LNCaP clone FGC (cell line): ENCODE data around the gene L2HGDH.

Experiments
- DNase-seq: peaks from one replicate; pipeline ENCODE4 v3.0.0-alpha.2; 2011; ENCODE audit warnings: low read depth
- H3K4me3 ChIP-seq: 2 replicates; pipeline ENCODE4 v1.5.1; 2011; ENCODE audit warnings: mild to moderate bottlenecking, low read depth, low read length, control low read depth
- TF ChIP-seq, protein P1 (sequence below): IDR thresholded peaks from 2 replicates; pipeline ENCODE4 v1.5.1; 2012; ENCODE audit warnings: mild to moderate bottlenecking; ENCODE audit not compliant: control insufficient read depth, insufficient read depth; ENCODE audit errors: extremely low read depth

Gene L2HGDH

DNA sequence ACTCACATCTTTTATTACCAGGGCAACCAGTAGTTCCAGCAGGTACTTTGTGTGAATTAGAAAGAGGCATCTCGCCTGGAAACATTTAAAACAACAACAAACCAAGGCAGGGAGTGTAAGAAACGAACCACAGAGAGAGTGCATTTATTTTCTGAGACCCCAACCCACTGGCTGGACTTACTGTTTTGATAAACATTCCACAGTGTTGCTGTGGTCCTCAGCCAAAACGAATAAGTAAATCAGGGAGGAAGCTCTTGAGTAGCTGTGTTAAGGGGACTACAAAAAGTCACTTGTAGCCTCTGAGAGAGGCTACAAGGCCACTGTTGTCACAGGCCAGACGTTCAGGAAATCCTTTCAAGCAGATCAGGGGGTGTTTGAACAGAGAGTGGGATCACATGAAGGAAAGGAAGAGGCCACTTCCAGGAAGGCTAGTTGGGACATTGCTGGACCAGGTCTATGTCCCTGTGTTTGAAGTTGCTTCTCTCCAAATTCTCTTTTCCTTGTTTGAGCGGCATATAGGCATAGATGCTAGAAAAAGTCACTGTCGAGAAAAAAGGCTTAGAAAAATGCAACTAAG, 33.9 kb upstream of the L2HGDH start:
- TF ChIP-seq, protein P1, sequence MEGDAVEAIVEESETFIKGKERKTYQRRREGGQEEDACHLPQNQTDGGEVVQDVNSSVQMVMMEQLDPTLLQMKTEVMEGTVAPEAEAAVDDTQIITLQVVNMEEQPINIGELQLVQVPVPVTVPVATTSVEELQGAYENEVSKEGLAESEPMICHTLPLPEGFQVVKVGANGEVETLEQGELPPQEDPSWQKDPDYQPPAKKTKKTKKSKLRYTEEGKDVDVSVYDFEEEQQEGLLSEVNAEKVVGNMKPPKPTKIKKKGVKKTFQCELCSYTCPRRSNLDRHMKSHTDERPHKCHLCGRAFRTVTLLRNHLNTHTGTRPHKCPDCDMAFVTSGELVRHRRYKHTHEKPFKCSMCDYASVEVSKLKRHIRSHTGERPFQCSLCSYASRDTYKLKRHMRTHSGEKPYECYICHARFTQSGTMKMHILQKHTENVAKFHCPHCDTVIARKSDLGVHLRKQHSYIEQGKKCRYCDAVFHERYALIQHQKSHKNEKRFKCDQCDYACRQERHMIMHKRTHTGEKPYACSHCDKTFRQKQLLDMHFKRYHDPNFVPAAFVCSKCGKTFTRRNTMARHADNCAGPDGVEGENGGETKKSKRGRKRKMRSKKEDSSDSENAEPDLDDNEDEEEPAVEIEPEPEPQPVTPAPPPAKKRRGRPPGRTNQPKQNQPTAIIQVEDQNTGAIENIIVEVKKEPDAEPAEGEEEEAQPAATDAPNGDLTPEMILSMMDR, result no peak
- no peak for DNase-seq
- no peak overlapping the region for H3K4me3 ChIP-seq

DNA sequence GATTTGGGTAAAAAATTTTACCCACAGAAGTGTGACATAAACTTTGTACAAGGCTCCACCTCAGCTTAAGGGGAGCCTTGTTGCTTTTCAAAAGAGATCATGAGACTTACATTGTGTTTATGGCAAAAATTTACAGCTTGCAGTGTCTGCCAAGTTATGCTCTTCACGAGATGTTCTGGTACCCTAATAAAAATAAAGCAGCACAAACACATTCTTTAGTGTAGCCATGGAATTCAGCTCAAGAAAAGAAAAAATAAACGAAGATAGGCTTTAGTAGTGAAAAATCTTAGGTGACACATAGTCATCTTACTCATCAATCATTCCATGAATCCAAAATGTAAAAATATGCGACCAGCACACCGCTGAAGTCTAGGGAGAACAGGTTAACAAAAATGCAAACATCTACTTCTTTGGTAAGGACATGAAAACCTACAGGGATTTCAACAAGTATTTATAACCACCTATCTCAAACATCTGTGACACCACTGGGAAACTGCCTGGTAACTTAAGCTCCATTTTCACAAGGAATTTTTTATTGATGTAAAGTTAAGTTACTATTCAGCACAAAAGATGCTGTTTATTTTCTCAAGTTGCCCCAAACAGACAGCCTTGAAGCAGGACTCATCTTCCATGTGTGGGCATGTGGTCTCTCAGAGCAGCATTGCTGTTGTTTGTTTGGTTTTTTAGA, 33.0 kb upstream of the L2HGDH start:
- H3K4me3 ChIP-seq, result no peak overlapping the region
- TF ChIP-seq, protein P1, result no peak
- peak; percentile 50 for DNase-seq

DNA sequence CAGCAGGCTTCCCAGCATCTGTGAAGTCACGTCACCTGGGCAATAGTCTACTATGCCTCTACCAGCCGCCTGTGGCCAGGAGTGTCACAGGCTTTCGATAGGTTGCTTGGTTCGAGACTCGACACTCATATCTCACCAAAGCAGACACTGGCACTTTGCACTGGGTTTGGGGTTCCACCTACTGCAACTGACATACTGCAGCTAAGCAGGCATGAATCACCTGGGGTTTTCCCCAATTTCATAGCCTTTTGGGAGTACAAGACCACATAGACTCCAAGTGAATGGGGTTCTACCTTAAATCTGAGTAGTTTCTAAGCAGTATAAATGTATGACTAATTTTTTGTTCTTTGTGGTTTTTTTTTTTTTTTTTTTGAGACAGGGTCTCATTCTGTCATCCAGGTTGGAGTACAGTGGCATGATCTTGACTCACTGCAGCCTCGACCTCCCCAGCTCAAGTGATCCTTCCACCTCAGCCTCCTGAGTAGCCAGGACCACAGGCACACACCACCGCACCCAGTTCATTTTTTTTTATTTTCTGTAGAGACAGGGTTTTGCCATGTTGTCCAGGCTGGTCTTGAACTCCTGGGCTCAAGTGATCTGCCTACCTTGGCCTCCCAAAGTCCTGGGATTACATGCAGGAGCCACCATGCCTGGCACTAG, 32.2 kb upstream of the L2HGDH start:
- no peak for DNase-seq
- TF ChIP-seq, protein P1, result no peak
- H3K4me3 ChIP-seq, result no peak overlapping the region

DNA sequence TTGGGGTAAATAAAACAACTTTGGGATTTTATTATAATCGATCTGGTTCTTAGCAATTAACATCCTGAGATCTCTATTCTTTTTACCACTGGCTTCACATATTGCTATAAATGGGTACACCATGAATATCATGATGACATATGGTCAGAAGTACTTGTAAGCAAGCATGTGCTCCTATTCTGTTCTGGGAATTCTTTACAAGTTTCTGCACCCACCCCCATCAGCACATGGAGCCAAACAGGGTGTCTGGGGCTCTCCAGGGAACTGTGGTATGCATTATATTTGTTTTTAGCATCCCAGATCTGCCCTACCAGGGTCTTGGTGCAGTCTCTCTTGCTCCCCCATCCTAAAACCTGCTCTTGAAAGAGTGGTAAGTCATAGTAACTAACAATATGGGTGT, 31.4 kb upstream of the L2HGDH start:
- H3K4me3 ChIP-seq, result no peak overlapping the region
- TF ChIP-seq, protein P1, result no peak
- no peak for DNase-seq

DNA sequence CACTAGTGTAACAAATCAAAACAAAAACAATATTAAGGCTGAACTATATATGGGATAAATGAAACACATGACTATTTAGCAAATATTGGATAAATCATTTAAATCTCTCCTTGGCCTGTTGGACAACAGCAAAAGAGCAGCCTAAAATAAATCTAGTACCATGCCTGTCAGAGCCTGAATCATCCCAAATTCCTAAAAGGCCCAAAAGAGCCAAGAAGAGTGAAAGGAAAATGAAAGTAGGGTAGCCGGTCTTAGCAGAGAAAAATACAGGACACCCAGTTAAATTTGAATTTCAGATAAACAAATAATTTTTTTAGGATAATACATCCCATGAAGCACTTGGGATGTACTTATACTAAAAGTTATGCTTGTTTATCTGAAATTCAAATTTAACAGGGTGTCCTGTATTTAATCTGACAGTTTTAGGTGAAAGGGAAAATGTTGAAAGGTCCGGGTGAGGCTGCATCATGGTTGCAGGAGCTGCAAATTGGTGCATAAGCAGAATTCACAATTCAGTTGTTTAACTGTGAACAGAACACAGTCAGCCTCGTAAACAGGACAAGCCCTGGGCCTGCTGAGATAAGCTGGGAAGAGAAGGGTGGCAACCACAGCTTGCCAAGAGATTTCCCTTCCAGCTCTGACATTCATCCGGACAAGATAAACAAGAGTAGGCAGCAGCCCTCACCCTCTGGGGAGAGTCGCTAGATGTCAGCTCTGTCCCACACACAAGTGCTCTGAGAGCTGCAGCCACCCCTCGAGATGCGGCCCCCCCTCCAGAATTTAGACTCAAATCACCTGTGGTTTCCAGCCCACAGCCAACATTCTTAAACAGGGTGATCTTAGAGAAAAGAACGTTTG, 30.4 kb upstream of the L2HGDH start:
- no peak overlapping the region for H3K4me3 ChIP-seq
- peak; percentile 93 for DNase-seq
- TF ChIP-seq, protein P1, result peak; percentile 77

DNA sequence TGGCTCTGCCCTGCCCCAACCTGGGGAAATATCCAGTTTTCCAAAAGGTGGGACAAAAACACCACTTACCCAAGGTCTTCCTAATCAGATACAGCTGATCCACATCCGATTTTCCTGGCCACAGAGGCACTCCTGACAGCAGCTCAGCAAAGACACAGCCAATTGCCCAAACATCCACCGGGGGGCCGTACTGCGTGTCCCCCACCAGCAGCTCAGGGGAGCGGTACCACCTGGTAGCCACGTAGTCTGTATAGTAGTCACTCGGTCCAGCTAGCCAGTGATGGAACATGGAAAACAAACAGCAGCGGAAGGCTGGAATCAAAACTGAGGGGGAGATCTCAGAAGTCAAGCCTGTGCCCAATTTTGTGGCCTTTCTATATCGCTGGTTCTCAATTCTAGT, 28.9 kb upstream of the L2HGDH start:
- TF ChIP-seq, protein P1, result no peak
- no peak overlapping the region for H3K4me3 ChIP-seq
- no peak for DNase-seq
